ENCODE measurements around the gene NACC2.

Gene NACC2, protein sequence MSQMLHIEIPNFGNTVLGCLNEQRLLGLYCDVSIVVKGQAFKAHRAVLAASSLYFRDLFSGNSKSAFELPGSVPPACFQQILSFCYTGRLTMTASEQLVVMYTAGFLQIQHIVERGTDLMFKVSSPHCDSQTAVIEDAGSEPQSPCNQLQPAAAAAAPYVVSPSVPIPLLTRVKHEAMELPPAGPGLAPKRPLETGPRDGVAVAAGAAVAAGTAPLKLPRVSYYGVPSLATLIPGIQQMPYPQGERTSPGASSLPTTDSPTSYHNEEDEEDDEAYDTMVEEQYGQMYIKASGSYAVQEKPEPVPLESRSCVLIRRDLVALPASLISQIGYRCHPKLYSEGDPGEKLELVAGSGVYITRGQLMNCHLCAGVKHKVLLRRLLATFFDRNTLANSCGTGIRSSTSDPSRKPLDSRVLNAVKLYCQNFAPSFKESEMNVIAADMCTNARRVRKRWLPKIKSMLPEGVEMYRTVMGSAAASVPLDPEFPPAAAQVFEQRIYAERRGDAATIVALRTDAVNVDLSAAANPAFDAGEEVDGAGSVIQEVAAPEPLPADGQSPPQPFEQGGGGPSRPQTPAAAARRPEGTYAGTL

DNA sequence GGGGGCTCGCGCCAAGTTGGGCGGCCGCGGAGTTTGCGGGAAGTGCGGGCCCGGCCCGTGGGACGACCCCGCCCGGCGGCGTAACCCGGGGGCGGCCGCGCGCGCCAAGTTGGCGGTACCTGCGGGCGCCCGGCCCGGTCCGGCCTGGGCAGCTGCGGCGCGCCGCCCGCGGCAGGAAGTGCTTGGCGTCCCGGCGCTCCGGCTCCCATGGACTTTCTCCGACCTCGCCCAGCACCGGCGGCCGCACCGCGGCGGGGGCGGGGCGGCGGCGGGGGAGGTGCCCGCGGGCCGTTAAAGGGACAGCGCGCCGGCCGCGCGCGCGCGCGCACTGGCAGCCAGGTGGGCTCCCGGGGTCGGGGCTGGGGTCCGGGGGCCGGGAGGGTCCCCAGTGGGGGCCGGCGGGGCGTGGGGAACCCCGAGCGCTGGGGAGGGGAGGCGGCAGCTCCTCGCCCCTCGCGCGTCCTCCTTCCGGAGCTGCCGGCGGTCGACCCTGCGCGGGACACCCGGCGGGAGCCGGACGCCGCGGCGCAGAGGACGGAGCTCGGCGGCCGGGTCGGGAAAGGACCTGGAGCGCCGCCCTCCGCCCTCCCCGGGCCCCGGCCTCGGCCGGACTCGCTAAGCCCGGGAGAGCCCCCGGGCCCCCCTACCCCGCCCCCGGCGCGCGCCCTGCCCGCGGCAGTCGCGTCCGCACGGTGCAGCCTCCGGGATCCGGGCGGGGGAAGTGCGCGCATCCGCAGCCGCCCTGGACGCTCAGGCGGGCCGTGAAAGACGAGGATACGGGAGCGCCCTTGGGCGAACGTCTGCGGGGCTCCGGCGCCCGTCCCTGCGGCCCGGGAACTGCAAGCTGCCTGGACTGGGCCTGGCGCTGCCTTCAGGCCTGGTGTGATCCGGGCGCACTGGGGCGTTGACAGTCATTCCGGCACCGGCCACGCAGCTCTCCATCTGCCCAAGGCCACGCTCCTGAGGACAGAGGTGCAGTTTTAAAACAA is at the start of gene NACC2:
Gene NACC2, minus strand, starts transcription at position 220 of the 989 bp plus-strand sequence. CDS start 44,768 bp downstream, outside the sequence.
- DNase-seq: no peak

DNA sequence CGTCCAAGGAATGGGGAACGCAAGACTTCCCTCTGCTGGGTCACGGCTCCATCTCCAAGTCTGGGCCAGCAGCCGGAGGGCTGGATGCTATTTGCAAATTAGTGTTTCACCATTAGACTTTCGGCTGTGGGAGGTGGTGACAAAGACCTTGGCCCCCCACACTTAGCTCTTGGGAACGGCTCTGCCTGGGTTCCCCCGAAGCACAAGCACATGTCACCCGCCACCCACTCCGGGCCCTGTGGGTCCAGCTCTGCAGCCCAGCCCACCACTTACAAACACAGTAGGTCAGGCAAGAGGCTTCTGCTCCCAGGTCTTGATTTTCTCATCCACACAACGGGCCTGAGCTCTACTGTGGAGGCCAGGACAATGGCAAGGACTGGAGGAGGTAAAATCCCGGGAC is 49.4 kb upstream of the NACC2 start:
- no peak for DNase-seq

DNA sequence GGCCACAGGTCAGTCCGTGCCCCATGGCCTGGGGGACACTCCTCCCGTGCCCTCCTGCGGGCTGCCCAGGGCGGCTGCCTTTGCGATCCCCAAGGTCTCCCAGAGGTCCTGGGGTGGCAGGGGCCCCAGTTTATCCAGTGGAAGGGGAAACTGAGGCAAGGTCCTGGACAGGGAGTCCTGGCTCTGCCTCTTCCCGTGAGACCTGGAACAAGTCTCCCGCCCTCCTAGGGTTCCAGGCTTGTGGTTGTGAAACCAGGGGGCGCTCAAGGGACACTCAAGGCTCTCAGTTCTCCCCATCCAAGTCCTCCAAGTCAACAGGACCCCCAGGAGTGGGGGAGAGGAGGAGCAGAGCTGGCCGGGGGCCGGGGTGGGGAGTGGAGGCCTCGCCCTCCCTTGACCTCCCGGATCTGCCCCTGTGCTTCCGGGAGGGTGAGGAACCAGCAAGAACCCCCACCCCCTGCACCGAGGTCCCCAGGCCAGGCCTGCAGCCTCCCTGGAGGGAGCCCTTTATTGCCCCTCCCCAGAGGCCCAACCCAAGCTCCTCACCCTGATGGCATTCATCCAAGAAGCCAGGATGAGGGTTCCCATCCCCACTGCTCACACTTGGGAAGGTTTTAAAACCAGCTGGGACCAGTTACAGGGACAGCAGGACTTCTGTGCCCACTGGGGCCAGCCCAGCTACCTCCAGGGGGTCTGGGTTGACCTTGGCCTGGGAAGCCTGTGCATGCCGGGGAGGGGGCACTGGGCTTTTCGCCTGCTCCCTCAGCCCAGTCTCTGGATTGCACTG is 48.3 kb upstream of the NACC2 start:
- no peak for DNase-seq

DNA sequence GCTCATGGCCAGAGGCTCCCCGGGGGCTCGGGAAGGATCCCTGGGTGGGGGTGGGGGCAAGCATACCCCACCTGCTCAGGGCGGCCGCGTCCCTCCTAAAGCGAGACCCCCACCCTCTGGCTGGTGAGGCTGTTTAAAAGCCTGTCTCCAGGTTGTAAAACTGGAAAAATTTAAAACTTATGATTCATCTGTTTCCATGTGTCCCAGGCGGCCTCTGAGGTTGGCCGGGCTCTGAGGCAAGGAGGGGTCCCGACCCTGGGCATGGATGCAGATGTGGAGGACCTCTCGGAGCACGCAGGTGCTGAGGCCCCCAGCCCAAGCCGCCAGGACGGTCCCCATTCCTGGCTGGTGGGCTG is 47.7 kb upstream of the NACC2 start:
- no peak for DNase-seq

DNA sequence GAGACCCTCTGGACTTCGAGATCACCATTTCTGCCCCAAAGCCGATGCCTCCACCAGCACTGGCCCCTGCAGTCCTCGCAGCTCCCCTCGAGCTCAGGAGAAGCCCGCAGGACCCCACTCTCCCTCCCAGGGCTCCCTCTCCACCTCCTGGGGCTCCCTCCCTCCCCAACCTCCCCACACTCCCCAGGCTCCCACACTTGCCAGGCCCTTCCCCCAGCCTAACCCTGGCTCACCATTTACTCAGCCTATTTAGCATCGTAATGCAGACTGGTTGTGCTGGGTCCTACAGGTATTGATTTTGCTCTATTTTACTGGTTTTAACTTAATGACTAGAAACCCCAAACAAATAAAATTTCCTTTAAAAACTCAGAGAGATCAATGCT is 47.3 kb upstream of the NACC2 start:
- DNase-seq: no peak

DNA sequence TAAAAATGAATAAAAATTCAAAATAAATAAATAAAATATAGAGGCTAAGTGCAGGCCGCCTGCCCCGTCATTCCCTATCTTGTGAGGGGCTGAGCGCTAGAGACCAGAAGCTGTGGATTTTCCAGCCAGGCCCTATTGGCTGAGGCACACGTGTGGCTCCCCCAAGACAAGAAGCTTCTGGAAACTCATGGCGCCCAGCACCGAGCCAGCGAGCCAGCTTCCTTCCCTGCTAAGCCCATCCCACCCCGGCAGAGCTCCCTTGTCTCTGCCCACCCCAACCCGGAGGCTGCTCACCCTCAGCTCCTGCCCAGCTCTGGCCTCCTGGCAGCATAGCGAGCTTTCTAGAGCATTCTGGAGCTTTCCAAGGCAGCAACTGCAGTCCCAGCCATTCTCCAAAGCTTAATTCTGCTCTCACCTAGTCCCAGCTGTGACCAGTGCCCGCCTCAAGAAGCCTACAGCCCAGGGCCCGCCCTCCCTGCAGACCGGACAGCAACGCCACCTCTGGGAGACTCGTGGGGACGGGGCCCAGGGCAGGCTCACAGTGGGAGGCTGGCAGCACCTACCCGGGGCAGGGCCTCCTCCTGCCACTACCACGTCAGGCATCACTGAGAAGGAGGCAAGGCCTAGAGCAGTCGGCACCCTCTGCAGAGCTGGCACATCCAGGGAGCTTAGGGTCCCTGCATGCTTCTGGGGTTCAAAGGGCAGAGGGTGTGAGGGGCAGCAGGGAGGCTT is 46.8 kb upstream of the NACC2 start:
- no peak for DNase-seq

DNA sequence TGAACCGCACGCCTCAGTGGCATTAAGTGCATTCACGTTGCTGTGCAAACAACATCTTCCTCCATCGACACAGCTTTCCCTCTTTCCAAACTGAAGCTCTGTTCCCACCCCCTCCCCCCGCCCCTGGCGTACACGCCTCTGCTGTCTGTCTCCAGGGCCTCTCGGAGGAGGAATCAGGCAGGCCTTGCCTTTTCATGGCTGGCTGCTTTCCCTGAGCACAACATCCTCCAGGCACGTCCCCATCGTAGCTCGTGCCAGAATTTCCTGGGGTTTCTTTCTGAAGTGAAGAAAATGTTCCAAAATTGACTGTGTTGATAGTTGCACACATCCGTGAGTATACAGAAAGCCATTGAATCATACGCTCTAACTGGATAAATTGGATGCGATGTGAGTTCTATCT is 45.9 kb upstream of the NACC2 start:
- no peak for DNase-seq

DNA sequence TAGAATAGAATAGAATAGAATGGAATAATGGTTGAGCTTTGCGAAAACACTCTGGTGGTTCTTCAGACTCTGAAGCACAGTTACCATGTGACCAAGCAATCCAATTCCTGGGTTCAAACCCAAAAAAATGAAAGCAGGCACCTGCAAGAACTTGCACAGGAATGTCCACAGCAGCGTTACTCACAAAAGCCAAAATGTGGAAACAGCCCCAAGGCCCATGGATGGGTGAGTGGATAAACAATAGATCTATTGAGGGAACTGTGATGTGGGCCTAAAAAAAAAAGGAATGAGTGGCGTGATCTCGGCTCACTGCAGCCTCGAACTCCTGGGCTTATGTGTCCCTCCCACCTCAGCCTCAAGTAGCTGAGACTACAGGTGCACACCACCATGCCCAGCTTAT is 45.0 kb upstream of the NACC2 start:
- DNase-seq: no peak

DNA sequence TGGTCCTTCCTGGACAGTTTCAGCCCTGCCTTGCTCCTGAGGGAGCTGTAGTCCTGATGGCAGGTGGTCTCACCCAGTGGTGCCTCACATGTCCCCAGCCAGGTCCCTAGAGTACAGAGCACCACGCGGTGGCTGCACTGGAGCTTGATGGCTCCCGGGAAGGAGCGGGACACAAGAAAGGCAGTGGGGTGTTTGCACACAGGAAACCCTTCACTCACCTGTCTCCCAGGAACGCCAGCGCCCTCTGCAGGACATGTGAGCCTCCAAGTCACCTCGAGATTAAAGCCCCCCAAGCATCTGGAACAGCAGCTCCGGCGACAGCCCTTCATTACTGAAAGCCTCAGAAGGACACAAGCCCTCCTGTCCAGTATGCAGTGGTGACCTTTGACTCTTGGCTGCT is 43.5 kb upstream of the NACC2 start:
- peak; percentile 3 for DNase-seq

DNA sequence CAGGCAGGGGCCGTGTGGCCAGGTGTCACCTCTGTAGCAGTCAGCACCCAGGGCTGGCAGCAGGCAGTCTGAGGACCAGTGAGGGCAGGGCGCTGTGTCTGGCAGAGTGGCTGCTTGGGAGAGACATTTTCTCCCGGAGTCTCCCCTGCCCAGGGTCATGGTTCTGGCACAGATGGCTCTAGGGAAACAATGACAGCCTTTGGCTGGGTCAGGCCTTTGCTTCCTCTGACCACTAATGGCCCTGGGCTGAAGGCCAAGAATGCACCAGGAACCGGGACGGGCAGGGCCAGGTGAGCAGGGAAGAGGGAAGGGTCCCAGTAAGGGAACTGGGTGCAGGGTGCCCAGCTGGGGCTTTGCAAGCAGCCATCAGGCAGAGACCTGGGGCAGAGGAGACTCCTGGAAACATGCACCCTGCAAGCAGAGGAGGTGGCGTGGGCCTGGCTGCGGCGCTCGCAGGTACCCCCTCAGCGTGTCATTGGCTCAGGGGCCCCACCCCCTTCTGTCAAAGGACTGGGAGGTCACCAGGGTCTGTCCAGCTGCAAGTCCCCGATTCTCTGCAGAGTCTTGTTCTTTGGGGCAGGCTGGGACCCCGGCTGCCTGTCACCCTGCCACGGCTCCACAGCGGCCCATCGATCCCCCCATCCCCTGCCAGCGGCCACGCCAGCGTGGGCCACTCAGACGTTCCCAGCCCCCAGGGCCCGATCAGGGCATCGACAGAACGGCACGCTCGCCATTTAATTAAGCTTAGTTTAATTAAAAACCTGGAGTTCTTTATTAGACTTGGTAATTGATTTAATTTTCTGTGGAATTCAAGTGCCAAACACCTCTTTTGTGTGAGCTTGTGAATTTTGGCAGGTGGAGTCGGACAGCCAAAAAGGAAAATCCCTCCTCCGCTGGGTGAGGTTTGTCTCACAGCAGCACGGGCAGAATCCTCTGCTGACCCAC is 42.5 kb upstream of the NACC2 start:
- no peak for DNase-seq

DNA sequence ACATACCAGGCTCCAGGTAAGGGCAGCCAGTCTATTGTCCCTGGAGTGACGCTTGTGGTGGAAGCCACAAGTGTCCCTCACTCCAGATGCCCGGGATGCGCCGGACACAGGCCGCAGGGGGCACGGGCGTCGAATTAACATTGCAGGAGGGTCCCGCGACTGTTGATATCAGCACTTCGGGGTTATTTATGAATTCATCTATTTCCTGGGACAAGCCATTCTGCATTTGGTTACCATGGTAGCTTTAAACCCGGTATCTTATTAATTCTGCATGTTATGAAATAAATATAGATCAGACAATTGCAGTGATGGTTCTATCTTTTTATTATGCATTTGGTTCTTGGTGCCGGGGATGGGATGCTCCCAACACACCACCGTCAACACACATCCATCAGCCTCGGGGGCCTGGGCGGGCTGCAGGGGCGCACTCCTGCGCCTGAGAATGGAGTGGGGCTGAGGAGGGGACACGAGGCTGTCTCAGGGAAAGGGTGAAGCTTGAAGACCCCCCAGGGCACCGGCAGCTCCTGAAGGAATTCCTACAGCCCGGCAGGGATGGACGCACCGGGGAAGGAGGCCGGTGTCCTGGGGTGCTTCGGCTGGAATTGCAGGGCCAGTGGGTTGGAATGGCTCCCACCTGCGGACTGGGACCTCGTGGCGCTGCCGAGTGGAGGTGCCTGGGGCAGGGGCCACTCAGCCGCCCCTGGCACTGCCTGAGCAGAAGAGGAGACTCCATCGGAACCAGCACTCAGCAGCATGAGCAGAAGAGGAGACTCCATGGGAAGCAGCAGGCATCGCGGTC is 41.2 kb upstream of the NACC2 start:
- DNase-seq: no peak

DNA sequence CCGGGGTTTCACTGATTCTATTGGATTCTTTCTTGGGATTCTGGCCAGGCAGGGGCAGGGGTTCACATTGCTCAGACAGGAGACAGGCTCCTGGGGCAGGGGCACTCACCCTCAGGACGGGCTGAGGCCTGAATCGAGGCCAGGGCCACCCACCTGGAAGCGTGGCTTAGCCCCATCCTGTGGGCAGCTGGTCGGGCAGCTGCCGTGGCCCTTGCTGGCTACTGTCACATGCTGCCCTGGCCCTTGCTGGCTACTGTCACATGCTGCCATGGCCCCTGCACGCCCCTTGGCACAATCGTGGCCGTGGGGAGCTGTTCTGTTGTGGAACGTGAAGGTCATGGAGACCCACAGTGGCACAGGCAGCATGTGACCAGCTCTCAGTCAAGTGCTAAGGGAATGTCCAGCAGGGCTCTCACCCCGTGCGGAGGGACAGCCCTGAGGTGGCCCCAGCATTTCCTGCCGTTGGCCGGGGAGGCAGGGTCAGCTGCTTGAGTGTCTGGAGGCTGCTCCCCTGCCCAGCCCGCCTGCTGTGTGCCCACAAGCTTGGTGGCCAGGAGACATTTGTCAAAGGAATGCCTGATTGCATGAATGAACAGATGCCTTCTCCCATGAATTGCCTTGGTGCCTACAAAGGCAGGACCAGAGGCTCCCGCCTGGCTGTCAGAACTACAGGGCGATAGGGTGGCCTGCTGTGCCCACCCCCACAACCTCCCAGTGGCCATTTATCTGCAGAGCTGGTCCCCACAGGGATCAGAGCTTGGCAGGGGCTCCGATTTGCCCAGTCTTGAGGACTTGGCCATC is 40.4 kb upstream of the NACC2 start:
- DNase-seq: no peak

DNA sequence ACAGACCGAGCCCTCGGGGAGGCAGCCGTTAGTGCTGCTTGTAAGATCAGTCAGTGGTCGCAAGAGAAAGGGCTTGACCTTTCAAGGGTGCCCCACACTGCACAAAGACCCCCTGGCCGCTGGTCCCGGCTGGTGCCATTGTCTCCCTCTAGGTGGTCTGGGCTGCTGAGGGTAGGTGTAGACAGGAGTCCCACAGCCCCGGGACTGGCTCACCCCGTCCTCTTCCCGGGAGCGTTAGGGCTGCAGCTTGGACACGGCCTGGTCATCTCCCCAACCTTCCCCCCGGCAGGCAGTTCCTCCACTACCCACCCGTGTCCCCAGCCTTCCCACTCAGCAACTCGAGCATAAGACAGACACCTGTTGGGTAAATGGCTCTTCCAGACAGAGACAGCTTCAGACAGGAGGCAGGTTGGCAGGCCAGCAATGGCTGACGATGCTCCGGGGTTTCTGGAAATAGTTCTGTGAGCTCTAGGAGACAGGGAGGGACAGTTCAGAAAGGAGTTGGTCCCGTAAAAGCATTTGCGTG is 38.9 kb upstream of the NACC2 start:
- DNase-seq: no peak

DNA sequence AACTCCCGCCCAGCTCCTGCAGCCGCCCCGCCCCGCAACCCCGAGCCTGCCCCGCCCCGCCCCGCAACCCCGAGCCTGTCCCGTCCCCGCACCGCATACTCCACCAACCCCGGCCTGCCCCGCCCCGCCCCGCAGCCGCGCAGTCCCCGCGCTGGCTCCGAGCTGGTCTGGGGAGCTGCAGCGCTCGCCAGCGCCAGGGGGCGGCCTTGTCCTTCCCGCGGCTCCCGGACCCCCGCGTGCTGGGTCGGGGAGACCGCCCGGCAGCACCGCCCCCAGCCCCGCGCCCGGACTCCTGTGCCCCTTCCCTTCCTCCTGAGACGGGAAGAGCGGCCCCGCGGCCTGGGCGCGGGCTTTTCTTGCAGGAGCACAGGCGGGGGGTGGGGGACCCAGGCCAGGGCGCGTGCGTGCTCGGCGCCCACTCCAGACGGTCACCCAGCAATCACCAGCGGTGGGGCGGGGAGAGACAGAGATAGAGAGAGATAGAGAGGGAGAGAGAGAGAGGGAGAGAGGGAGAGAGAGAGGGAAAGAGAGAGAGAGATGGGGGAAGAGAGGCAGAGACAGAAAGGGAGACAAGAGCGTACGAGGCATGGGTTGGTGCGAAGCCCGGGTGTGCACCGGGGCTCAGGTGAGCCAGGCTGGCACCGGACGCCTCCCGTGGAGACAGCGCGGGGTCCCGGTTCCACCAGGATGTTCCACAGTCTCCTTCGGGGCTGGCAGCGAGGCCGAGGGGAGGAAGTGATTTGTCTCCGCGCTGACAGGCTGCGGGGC is 38.3 kb upstream of the NACC2 start:
- no peak for DNase-seq

DNA sequence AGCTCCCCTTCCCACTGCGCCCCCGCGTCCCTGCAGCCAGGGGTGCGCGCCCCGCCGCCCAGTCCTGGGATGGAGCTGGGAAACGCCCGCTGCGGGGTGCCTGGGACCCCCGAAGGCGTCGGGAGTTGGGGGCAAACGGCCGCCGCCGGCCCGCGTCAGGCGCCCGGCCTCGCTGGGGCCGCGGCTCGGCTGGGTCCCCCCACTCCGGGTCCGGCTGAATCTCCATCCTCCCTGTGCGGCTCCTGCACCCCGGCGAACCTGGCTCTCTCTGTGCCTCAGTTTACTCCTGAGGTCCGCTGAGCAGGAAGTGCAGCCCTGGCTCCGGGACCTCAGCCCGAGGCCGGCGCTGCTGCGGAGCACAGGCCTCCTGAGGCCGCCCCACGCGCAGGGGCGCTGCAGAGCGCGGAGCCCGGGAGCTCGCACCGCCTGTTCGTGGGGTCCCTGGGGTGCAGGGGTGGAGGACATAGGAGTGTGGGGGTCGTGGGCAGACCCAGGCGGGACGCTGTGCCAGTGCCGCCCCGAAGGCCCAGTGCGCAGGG is 37.5 kb upstream of the NACC2 start:
- no peak for DNase-seq

DNA sequence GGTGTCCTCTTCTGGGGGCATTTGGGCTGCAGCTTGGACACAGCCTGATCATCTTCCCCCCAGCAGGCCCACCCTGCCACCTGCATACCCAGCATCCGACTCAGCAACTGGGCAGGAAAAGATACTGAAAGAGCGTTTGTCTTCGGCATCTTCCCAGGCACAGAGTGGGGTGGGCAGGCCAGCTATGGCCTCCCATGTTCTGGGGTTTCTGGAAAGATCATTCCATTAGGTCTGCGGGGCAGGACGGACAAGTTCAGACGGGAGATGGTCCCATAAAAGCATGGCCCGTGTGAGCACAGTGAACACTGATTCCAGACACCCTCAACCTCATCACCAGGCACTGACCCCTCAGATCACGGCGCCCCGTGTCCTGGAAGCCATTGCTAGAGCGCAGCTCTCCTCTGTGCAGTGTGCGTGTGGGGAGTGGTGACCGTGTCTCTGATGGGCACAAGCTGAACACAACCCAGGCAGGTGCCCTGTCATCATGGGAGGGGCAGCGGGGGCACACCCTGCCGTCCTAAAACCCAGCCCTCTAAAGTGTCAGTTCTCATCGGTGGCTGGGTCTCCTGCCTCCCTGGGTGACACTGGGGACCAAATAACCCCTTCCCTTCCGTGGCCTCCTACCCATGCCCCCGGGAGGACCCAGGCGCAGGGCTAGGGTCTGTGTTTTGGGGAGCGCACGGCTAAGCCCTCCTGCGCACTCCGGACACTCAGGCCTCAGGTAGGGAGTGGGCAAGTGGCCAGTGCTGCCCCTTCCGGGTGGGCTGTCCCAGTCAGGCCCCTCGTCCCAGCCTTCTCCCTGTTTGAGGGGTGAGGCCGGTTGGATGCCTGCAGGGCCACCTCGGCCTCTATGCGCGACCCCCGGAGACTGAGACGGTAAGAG is 36.8 kb upstream of the NACC2 start:
- DNase-seq: no peak

DNA sequence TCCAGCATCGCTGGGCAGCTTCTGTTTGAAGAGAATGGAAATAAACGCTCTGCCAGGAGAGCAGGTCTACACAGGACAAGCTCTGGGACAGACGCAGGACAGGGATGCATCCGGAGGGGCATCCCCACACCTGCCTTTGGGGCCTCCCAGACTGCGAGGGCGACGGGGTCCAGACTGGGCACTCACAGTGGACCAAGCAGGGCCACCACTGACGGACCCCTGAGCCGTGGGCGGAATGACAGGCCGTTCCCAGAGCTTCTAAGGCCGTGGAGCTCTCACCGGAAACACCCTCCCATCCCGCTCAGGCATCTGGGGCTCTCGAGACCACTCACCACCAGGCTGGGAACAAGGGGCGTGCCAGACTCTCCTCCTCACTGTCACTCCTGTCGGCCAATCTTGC is 34.1 kb upstream of the NACC2 start:
- DNase-seq: no peak

Measured in kidney glomerular epithelial cell (primary cell).